HepG2 (cell line): Measurements from ENCODE around the gene TTLL13. TPM values are rescaled to one million over a fixed set of nuclear protein-coding genes. Genes with fewer than 3 reads are reported as not detected.
A peak's percentile ranks its signal among the peaks of the same experiment; 100 is the strongest.

Experiments used
- ATAC-seq: fragments of 200-7000 bp; cut with Tn5 transposase; 3 replicates; pipeline ENCODE4 v1.9.1; 2020; ENCODE audit warnings: mild to moderate bottlenecking, moderate library complexity
- BruUV-seq: library from RNA; stranded (reverse); fragments of 400-500 nt; replicated peaks from 2 replicates; lab custom pipeline; 2021; lab: Mats Ljungman, UMichigan
- CTCF ChIA-PET: fragments of 300-600 bp; formaldehyde crosslinking; extraction: SDS; loops from one replicate; lab custom pipeline; 2021; ENCODE audit warnings: low total read pairs, inconsistent platforms, low intra/inter-chr PET ratio; lab: Yijun Ruan, JAX
- POLR2A ChIA-PET: fragments of 350-600 bp; sonication (Branson Sonifier 250); formaldehyde crosslinking; loops from one replicate; lab custom pipeline; 2020; ENCODE audit warnings: antibody characterized with exemption, inconsistent platforms; lab: Yijun Ruan, JAX
- DNase-seq: peaks from one replicate; pipeline ENCODE4 v3.0.0-alpha.2; 2015; ENCODE audit warnings: low spot score
- FAIRE-seq: peaks from 3 replicates; lab custom pipeline; 2011; peaks lifted over from hg19 to GRCh38; lab: Jason Lieb, UNC
- H2AFZ ChIP-seq: one replicate; pipeline ENCODE4 v1.6.1; 2011; ENCODE audit warnings: low read length, inconsistent platforms
- H3K27ac ChIP-seq: fragments of 300-600 bp; 3 replicates; pipeline ENCODE4 v1.8.0; 2011; ENCODE audit warnings: mixed run types, mild to moderate bottlenecking, mixed read lengths, low read length, inconsistent platforms; ENCODE audit not compliant: insufficient read depth; ENCODE audit errors: extremely low read length
- H3K27me3 ChIP-seq, 2 experiments: fragments of 200-600 bp in 1 of 2; 2 replicates in 1 of 2; 3 replicates in 1 of 2; pipeline versions ENCODE4 v1.6.0 to v1.8.0; 2011; ENCODE audit warnings: low read length in 2 of 2, mild to moderate bottlenecking in 2 of 2, moderate library complexity in 2 of 2, inconsistent platforms in 1 of 2; ENCODE audit not compliant: insufficient read depth in 2 of 2, control insufficient read depth in 1 of 2
- H3K36me3 ChIP-seq, 2 experiments: fragments of 200-600 bp in 1 of 2; replicated peaks in 1 of 2; 2 replicates in 1 of 2; 3 replicates in 1 of 2; pipeline versions ENCODE4 v1.5.1 to v1.8.0; 2011; ENCODE audit warnings: low read length in 2 of 2, inconsistent platforms in 1 of 2; ENCODE audit not compliant: insufficient read depth in 2 of 2, control insufficient read depth in 1 of 2
- H3K4me1 ChIP-seq: 2 replicates; pipeline ENCODE4 v1.5.1; 2012; ENCODE audit warnings: low read length, inconsistent platforms; ENCODE audit not compliant: insufficient read depth
- H3K4me2 ChIP-seq: 2 replicates; pipeline ENCODE4 v1.6.0; 2011; ENCODE audit warnings: low read depth, low read length, inconsistent platforms
- H3K4me3 ChIP-seq, 3 experiments: fragments of 200-600 bp in 1 of 3; sonication (generic), shearing (Covaris generic) in 1 of 3; replicated peaks in 1 of 3; 2 replicates each; pipeline ENCODE4 v1.5.1; 2011 to 2016; ENCODE audit warnings: low read length in 3 of 3, inconsistent platforms in 2 of 3, low read depth in 2 of 3, mild to moderate bottlenecking in 2 of 3, control low read depth in 1 of 3, mixed read lengths in 1 of 3; ENCODE audit not compliant: insufficient read depth in 1 of 3
- H3K79me2 ChIP-seq: one replicate; pipeline ENCODE4 v1.6.1; 2011; ENCODE audit warnings: low read length, inconsistent platforms; ENCODE audit not compliant: insufficient read depth
- H3K9ac ChIP-seq: 2 replicates; pipeline ENCODE4 v1.6.0; 2011; ENCODE audit warnings: mild to moderate bottlenecking, low read depth, low read length, inconsistent platforms; ENCODE audit not compliant: insufficient read depth
- H3K9me3 ChIP-seq: 2 replicates; pipeline ENCODE4 v1.5.1; 2012; ENCODE audit warnings: mild to moderate bottlenecking, low read length
- H4K20me1 ChIP-seq: 2 replicates; pipeline ENCODE4 v1.6.0; 2011; ENCODE audit warnings: inconsistent platforms, mild to moderate bottlenecking, low read length, moderate library complexity; ENCODE audit not compliant: insufficient read depth
- ARID2 ChIP-seq: sonication (generic); formaldehyde crosslinking; IDR thresholded peaks from 2 replicates; pipeline ENCODE4 v1.8.1; 2022; ENCODE audit warnings: mild to moderate bottlenecking, missing genetic modification reagents, borderline replicate concordance
- MED8 ChIP-seq: sonication (generic); formaldehyde crosslinking; IDR thresholded peaks from 2 replicates; pipeline ENCODE4 v1.8.1; 2023; ENCODE audit warnings: mild to moderate bottlenecking, missing genetic modification reagents; ENCODE audit not compliant: insufficient replicate concordance
- SP4 ChIP-seq: sonication (generic); formaldehyde crosslinking; IDR thresholded peaks from 2 replicates; pipeline ENCODE4 v1.8.1; 2023; ENCODE audit warnings: mild to moderate bottlenecking, missing genetic modification reagents
- TGIF2 ChIP-seq: IDR thresholded peaks from 2 replicates; pipeline ENCODE4 v1.6.1; 2016; ENCODE audit warnings: control low read depth, missing compliant biosample characterization
- ZFP36L1 ChIP-seq: sonication (generic); formaldehyde crosslinking; IDR thresholded peaks from 2 replicates; pipeline ENCODE4 v1.8.0; 2022; ENCODE audit warnings: mild to moderate bottlenecking, missing genetic modification reagents, moderate library complexity
- ZNF446 ChIP-seq: sonication (generic); formaldehyde crosslinking; IDR thresholded peaks from 2 replicates; pipeline ENCODE4 v1.5.0; 2020; ENCODE audit warnings: mild to moderate bottlenecking, missing genetic modification reagents
- ZNF510 ChIP-seq: sonication (generic); formaldehyde crosslinking; IDR thresholded peaks from 2 replicates; pipeline ENCODE4 v1.4.0; 2020; ENCODE audit warnings: low read depth, mild to moderate bottlenecking, missing genetic modification reagents
- ZNF558 ChIP-seq: sonication (generic); formaldehyde crosslinking; IDR thresholded peaks from 2 replicates; pipeline ENCODE4 v1.9.0; 2022; ENCODE audit warnings: mild to moderate bottlenecking, missing genetic modification reagents, borderline replicate concordance
- ZNF709 ChIP-seq: sonication (generic); formaldehyde crosslinking; IDR thresholded peaks from 2 replicates; pipeline ENCODE4 v1.5.0; 2020; ENCODE audit warnings: mild to moderate bottlenecking, missing genetic modification reagents
- ZNF879 ChIP-seq: sonication (generic); formaldehyde crosslinking; IDR thresholded peaks from 2 replicates; pipeline ENCODE4 v1.8.1; 2023; ENCODE audit warnings: missing genetic modification reagents
- WGBS: methylation state at CpG from one replicate; pipeline ENCODE4 v1.1.6; 2017; ENCODE audit warnings: low lambda C conversion rate; 5-methylcytosine and 5-hydroxymethylcytosine counted together
- in situ Hi-C: cut with HindIII; loops from 2 replicates; pipeline ENCODE4 v1.10.0; 2017; ENCODE audit warnings: low pct_unique_long_range_greater_than_20kb; ENCODE audit not compliant: extremely low pct_ligation_motif_present
- intact Hi-C: fragments of 100-400 bp; cut with micrococcal nuclease; formaldehyde crosslinking; loops from one replicate; pipeline ENCODE4 v1.10.0; 2022; ENCODE audit not compliant: unreplicated experiment
- polyA plus RNA-seq, 8 experiments: library from polyadenylated mRNA; depleted of rRNA in 3 of 8; stranded (reverse) in 7 of 8; unstranded in 1 of 8; fragments of >200 nt; fragmentation: Illumina TruSeq in 4 of 8; extraction: Trizol in 4 of 8; gene quantifications; 2 replicates each; pipeline versions ENCODE4 v1.2.1 to v1.2.3, GENCODE V29; 2011 to 2016; ENCODE audit warnings: low read depth in 4 of 8, missing spikeins in 1 of 8, mixed read lengths in 1 of 8; ENCODE audit not compliant: insufficient read depth in 1 of 8
- total RNA-seq, 5 experiments: library from RNA; depleted of rRNA; stranded (reverse); fragments of >200 nt; fragmentation: Illumina TruSeq; extraction: Trizol; gene quantifications; 2 replicates each; pipeline ENCODE4 v1.2.3, GENCODE V29; 2016; ENCODE audit warnings: low read depth in 1 of 5
- TF ChIP-seq, protein P1 (sequence below): sonication (generic); formaldehyde crosslinking; IDR thresholded peaks from 2 replicates; pipeline ENCODE4 v1.5.1; 2020; ENCODE audit warnings: mild to moderate bottlenecking, moderate library complexity, missing genetic modification reagents
- TF ChIP-seq, protein P2 (sequence below): sonication (generic); formaldehyde crosslinking; IDR thresholded peaks from 2 replicates; pipeline ENCODE4 v1.8.1; 2023; ENCODE audit warnings: mild to moderate bottlenecking, missing genetic modification reagents

Gene TTLL13
- total and polyA plus RNA-seq, 2 of the 13 experiments (the other 11 are each of a cell fraction or from before 2014, with no cell fraction given), result 0.07 to 0.29 TPM

DNA sequence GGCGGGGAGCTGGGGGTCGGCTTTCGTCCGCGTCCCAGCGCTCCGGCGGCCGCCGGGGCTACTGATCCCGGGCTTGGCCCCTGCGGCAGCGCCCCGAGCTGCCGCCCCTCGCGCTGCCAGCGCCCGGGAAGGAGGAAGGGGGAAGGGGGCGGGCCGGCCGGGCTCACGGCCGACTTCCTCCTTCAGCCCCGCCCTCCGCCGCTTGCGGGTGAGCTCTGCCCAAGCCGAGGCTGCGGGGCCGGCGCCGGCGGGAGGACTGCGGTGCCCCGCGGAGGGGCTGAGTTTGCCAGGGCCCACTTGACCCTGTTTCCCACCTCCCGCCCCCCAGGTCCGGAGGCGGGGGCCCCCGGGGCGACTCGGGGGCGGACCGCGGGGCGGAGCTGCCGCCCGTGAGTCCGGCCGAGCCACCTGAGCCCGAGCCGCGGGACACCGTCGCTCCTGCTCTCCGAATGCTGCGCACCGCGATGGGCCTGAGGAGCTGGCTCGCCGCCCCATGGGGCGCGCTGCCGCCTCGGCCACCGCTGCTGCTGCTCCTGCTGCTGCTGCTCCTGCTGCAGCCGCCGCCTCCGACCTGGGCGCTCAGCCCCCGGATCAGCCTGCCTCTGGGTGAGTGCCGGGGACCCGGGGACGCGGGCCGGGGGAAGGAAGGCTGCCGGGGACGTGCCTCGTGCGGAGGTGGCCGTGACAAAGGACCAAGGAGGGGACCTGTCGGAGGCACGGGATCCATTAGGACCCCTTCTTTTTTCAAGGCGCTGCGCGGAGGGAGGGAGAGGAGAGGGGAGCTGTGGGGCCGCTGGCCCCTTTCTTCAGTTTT is 48.0 kb upstream of the TTLL13 start, which contains the start of gene SEMA4B (continued):
- no peak for TF ChIP-seq ZNF510
- no peak for TF ChIP-seq ZNF879 (CRISPR knock-in tag)
- peak; percentile 70; the same call in 1 of the 2 replicates for TF ChIP-seq ZNF558 (CRISPR knock-in tag)
- 0 out of 2 replicates have a peak, but pooled peaks have one; percentile 39 for TF ChIP-seq ZNF446

DNA sequence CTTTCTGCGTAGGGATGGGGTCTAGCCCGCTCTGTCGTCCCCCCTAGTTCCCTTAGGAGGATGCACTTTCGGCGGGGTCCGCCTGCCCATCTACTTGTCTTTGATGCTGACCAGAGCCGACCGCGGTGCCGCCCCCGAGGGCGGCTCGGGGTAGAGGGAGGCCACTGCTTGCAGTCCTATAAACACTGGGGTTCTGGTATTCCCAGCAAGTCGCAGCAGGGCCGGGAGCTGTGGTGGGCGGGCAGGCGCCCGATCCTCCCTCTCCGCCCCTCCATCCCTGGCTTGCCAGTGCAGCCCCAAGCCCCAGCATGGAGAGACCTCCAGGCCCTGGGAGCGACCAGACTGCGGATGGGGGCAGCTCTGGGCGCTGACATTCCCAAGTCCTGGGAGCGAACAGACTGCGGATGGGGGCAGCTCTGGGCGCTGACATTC is 47.4 kb upstream of the TTLL13 start:
- no peak for DNase-seq
- in situ Hi-C loops, result no loop called here
- POLR2A ChIA-PET, result interaction anchor here (1.1 to 4.0 kb wide), 5 partner anchors 10 to 47 kb away, joined by 3 to 55 read pairs (median 8); partner anchors contain the start of genes CIB1, GDPGP1 and TTLL13

More for the DNA sequence above, 47.4 kb upstream of the TTLL13 start:
- H3K4me2 ChIP-seq, result peak overlapping the region; percentile 87
- peak overlapping the region; percentile 85 to 95 (median 95) for H3K4me3 ChIP-seq
- no peaks in the 10 kb centered on the region for H3K9me3 ChIP-seq
- peaks cover 6% of the 10 kb centered on the region for H3K79me2 ChIP-seq
- peaks cover 6% of the 10 kb centered on the region; the same call in 1 of the 2 replicates for H4K20me1 ChIP-seq
- BruUV-seq, result no TSS peak
- peaks cover 26% of the 10 kb centered on the region for H3K4me1 ChIP-seq
- no peak overlapping the region for H3K27ac ChIP-seq
- CTCF ChIA-PET, result no interaction called here
- intact Hi-C loops, result loop anchor here (2.0 kb wide), 1 partner anchor 19 kb away; no protein-coding TSS in a partner anchor
- ATAC-seq (peak; percentile 56), FAIRE-seq (no peak)
- 0% methylated on average over 5 of the region's 25 CpGs for WGBS
- no peak overlapping the region for H2AFZ ChIP-seq
- no peaks in the 10 kb centered on the region for H3K27me3 ChIP-seq
- 0 out of 2 replicates have a peak, but pooled peaks have one; percentile 9 for TF ChIP-seq ZNF709
- TF ChIP-seq, protein P1, sequence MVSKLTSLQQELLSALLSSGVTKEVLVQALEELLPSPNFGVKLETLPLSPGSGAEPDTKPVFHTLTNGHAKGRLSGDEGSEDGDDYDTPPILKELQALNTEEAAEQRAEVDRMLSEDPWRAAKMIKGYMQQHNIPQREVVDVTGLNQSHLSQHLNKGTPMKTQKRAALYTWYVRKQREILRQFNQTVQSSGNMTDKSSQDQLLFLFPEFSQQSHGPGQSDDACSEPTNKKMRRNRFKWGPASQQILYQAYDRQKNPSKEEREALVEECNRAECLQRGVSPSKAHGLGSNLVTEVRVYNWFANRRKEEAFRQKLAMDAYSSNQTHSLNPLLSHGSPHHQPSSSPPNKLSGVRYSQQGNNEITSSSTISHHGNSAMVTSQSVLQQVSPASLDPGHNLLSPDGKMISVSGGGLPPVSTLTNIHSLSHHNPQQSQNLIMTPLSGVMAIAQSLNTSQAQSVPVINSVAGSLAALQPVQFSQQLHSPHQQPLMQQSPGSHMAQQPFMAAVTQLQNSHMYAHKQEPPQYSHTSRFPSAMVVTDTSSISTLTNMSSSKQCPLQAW (CRISPR knock-in tag), result 0 out of 2 replicates have a peak, but pooled peaks have one; percentile 5
- 0 out of 2 replicates have a peak, but pooled peaks have one; percentile 59 for TF ChIP-seq ZFP36L1 (CRISPR knock-in tag)
- peak; percentile 7 for TF ChIP-seq MED8
- TF ChIP-seq ARID2, result no peak
- TF ChIP-seq SP4 (CRISPR knock-in tag), result peak; percentile 28; the same call in 1 of the 2 replicates
- TF ChIP-seq, protein P2, sequence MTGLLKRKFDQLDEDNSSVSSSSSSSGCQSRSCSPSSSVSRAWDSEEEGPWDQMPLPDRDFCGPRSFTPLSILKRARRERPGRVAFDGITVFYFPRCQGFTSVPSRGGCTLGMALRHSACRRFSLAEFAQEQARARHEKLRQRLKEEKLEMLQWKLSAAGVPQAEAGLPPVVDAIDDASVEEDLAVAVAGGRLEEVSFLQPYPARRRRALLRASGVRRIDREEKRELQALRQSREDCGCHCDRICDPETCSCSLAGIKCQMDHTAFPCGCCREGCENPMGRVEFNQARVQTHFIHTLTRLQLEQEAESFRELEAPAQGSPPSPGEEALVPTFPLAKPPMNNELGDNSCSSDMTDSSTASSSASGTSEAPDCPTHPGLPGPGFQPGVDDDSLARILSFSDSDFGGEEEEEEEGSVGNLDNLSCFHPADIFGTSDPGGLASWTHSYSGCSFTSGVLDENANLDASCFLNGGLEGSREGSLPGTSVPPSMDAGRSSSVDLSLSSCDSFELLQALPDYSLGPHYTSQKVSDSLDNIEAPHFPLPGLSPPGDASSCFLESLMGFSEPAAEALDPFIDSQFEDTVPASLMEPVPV (CRISPR knock-in tag), result no peak
- TF ChIP-seq TGIF2 (CRISPR knock-in tag), result no peak
- peak overlapping the region; percentile 72 for H3K9ac ChIP-seq
- H3K36me3 ChIP-seq, result peaks cover 0 to 2% of the 10 kb centered on the region in 2 experiments; a peak in 2 of 5 replicates
